HG03097 (cell line): Measurements from ENCODE around the gene EZH2.

ENCODE experiments used
- ATAC-seq: cut with Tn5 transposase; IDR thresholded peaks from one replicate; pipeline ENCODE4 v1.9.1; 2021; ENCODE audit not compliant: unreplicated experiment, low FRiP score

EZH2 gene

GRCh38 chr7:148814922-148815559 lies 69.0 kb downstream of the EZH2 start:
- no peak for ATAC-seq

- no peak for ATAC-seq
Measured at GRCh38 chr7:148813890-148814289, 70.2 kb downstream of the EZH2 start.

DNA sequence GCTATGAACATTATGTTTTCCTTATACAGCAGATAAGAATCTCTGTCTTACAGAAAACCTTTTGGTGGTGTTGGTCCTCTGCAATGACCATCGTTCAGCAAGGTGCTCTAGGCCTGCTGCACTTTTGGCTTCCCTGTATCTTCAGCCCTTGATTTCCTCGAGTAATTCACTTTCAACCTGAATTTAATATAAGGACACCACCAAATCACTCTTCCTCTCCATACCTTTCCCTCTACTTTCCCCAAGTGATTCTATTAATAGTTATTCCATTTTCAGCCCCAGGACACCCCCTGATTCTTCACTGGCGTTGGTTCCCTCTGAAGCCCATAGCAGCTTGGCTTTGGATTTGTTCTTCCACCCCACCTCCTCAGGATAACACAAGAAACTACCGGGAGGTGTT lies 72.2 kb downstream of the EZH2 start:
- no peak for ATAC-seq

- ATAC-seq, result no peak
Measured at GRCh38 chr7:148809856-148810255, 74.2 kb downstream of the EZH2 start.

GRCh38 chr7:148807436-148807835 lies 76.7 kb downstream of the EZH2 start:
- no peak for ATAC-seq

GRCh38 chr7:148806187-148806586 lies 77.9 kb downstream of the EZH2 start:
- no peak for ATAC-seq

- no peak for ATAC-seq
Measured at GRCh38 chr7:148804343-148805235, 79.5 kb downstream of the EZH2 start.

- no peak for ATAC-seq
Measured at GRCh38 chr7:148803094-148803493, 81.0 kb downstream of the EZH2 start.

- ATAC-seq, result no peak
Measured at GRCh38 chr7:148802101-148802493, 82.0 kb downstream of the EZH2 start.

DNA sequence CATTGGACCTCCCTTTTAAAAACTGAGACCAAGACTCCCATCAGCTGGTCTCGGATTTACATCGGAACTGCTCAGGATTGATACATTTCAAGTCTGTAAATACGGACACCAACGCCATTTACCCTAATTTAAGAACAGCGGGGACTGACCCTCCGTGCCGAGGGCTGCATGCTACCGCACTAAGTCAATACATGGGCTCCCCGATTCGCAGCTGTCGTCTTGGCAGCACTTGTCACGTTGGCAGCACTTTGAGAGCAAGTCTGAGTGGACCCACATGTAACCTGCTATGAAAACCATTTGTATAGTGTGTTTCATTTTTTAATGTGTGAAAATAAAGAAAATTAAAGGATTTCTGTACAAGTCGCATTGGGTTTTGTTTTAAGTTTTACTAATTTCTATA lies 83.4 kb downstream of the EZH2 start:
- ATAC-seq, result no peak

DNA sequence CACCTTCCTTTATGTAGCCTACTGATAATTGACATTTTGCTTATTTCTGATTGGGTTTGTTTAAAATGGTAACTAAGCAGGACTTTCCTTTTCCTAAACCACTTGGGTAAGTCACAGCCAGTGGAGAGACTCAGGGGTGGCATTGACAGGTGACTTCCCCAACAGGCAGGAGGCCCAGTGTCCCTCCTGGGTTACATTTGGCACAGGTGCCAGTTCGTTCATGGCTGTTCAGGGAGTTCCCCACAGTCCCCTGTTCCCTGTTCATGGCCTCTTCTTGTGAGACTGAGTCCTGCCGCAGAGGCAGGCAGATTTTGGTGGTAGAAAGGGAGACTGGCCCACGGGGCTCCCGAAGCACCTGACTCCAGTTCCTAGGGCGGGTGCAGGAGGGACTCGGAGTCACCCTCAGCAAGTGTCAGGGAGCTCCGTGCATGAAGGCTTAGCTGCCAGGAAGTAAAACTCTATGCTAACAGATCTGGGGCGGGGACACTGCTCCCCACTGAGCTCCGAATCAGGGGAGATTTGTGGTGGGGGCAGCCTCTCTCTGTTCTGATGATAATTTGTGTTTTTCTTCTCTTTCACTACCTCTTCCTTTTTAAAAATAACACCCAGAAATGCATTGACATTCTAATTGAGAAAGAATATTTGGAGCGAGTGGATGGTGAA lies 84.1 kb downstream of the EZH2 start:
- ATAC-seq, result no peak

GRCh38 chr7:148796841-148797240 lies 87.2 kb downstream of the EZH2 start:
- no peak for ATAC-seq

- no peak for ATAC-seq
Measured at GRCh38 chr7:148794476-148794875, 89.6 kb downstream of the EZH2 start.

- no peak for ATAC-seq
Measured at GRCh38 chr7:148793590-148793989, 90.5 kb downstream of the EZH2 start.

GRCh38 chr7:148791546-148791945 lies 92.5 kb downstream of the EZH2 start:
- no peak for ATAC-seq

DNA sequence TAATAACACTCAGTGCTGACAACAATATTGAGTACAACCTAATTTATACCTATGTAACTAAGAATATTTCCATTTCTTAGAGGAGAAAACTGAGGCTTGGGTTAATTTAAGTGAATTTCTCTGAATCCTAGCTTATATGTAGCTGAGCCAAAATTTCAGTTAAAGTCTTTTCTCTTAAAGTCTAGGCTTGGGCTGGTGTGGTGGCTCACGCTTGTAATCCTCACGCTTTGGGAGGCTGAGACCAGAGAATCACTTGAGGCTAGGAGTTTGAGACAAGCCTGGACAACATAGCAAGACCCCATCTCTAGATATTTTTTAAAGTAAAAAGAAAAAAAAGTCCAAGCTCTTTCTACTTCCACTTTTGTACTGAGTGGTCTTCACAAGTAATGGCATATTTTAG lies 93.2 kb downstream of the EZH2 start:
- no peak for ATAC-seq

DNA sequence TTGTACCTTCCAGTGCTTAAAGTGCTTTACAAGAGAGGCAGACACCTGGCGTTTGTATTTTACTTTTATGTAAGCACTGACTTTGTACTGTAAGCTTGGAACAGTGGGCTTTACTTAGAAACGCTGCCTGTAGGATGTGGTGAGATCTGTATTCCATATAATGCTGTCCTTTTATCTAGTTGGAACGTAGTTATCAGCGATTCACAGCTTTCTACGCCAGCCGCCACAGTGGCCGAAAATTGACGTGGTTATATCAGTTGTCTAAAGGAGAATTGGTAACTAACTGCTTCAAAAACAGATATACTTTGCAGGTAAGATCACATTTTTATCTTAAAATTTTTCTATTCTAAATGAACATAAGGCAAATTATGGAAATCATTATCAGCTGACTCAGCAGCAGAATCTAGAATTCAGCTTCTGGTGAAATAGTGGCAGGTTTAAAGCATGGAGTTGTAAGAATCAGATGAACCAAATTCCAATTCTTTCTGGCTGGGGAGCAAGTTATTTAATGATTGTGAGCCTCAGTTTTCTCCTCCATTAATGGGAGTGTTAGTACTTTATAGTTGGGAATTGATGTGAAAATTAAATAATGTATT lies 93.9 kb downstream of the EZH2 start:
- no peak for ATAC-seq

DNA sequence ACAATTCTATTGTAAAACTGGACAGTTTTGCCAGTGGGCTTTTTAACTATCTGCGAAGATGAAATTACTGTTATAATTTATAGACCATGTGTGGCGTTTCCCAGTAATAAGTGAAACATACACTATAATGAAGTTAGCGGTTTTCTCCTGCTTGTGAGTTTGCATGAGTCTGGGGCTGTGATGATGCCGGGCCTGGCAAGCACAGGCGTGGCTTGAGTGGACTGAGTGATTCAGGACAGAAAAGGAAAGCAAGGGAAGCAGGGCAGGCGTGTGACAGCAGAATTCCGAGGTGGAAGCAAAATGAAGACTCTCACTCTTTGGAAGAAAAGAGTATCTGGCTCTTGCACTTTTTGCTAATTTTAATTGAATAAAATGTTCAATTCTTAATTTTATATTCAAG lies 94.9 kb downstream of the EZH2 start:
- ATAC-seq, result no peak

- no peak for ATAC-seq
Measured at GRCh38 chr7:148787571-148788295, 96.4 kb downstream of the EZH2 start.

DNA sequence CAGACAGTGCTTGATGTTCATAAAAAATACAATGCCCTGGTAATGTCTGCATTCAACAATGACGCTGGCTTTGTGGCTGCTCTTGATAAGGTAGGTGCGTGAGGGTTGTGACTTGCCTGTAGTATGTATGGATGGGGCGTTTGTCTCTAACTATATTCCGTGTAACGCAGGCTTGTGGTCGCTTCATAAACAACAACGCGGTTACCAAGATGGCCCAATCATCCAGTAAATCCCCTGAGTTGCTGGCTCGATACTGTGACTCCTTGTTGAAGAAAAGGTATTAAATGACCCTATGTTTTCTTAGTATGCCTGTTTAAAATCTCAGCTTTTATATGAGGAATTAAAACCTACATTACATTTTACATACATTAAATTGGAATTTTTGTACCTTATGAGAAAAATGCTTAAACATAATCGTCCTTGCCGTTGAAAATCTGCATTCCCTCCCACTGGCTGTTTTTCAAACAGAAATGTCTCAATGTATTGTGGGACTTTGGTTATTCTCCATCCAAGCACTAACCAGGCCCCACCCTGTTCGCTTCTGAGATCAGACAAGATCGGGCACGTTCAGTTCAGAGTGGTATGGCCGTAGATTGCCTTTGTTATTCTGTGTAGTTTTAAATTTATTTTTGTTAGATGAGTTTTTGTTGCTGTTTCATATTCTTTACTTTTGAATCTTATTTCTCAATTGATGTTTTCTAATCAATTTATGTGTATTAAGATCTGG lies 100.1 kb downstream of the EZH2 start:
- ATAC-seq, result no peak
